HG03565 (cell line): ENCODE measurements around the gene JUND.
"Not testable (repeated sequence)": the region's sequence is repeated elsewhere in the genome, so short reads cannot be mapped to it uniquely, and the experiment has no call there.

Experiments
- ATAC-seq: cut with Tn5 transposase; IDR thresholded peaks from one replicate; pipeline ENCODE4 v1.9.1; 2021; ENCODE audit warnings: mild to moderate bottlenecking, moderate library complexity; ENCODE audit not compliant: unreplicated experiment

JUND gene

GRCh38 chr19:18281082-18282020, at the start of gene JUND:
JUND (minus strand) TSS chr19:18281622; CDS start chr19:18281484, 138 bp downstream.
- peak; percentile 53 for ATAC-seq

GRCh38 chr19:18330868-18331267, 49.4 kb upstream of the JUND start:
- no peak for ATAC-seq

- no peak for ATAC-seq
These were observed 47.6 kb upstream of the JUND start for GRCh38 chr19:18329035-18329376.

- ATAC-seq = peak; percentile 85
These were observed 47.1 kb upstream of the JUND start for GRCh38 chr19:18328340-18329034.

GRCh38 chr19:18326772-18327171, 45.4 kb upstream of the JUND start:
- no peak for ATAC-seq

GRCh38 chr19:18324373-18324731, 42.9 kb upstream of the JUND start:
- not testable (repeated sequence) for ATAC-seq

GRCh38 chr19:18322759-18323460, 41.5 kb upstream of the JUND start, which contains the start of gene LSM4:
LSM4 (minus strand) TSS chr19:18323076; CDS start chr19:18323020, 56 bp downstream.
- ATAC-seq = peak; percentile 87

- no peak for ATAC-seq
These were observed 40.9 kb upstream of the JUND start for GRCh38 chr19:18322318-18322758.

GRCh38 chr19:18321734-18322102, 40.3 kb upstream of the JUND start:
- ATAC-seq = no peak

GRCh38 chr19:18320865-18321733, 39.7 kb upstream of the JUND start:
- no peak for ATAC-seq

- ATAC-seq = no peak
These were observed 38.2 kb upstream of the JUND start for GRCh38 chr19:18319591-18320135.

GRCh38 chr19:18317961-18318800, 36.8 kb upstream of the JUND start:
- ATAC-seq = no peak

- ATAC-seq = no peak
These were observed 32.0 kb upstream of the JUND start for GRCh38 chr19:18313398-18313797.

- no peak for ATAC-seq
These were observed 30.7 kb upstream of the JUND start for GRCh38 chr19:18312092-18312534.

- ATAC-seq = no peak
These were observed 30.2 kb upstream of the JUND start for GRCh38 chr19:18311502-18312091.

- no peak for ATAC-seq
These were observed 29.5 kb upstream of the JUND start for GRCh38 chr19:18310966-18311365.

GRCh38 chr19:18310118-18310909, 28.9 kb upstream of the JUND start:
- ATAC-seq = no peak

- no peak for ATAC-seq
These were observed 28.2 kb upstream of the JUND start for GRCh38 chr19:18309525-18310064.
